SK-N-SH treated with all-trans-retinoic acid at 6 μM for 48 hours (cell line): ENCODE data around the gene C2orf78.

Source experiments
- ATAC-seq: fragments of 200-7000 bp; cut with Tn5 transposase; 3 replicates; pipeline ENCODE4 v1.9.1; 2020; ENCODE audit warnings: mild to moderate bottlenecking, moderate library complexity
- ARNTL ChIP-seq: fragments of 450-650 bp; formaldehyde crosslinking; IDR thresholded peaks from 2 replicates; pipeline ENCODE4 v1.5.0; 2020; ENCODE audit warnings: low read depth, mild to moderate bottlenecking, moderate library complexity, borderline replicate concordance
- BACH2 ChIP-seq: fragments of 250-450 bp; sonication (Bioruptor Pico); IDR thresholded peaks from 2 replicates; pipeline ENCODE4 v1.9.0; 2021; ENCODE audit warnings: mild to moderate bottlenecking, borderline replicate concordance
- CREB5 ChIP-seq: fragments of 250-450 bp; sonication (Bioruptor Pico); IDR thresholded peaks from 2 replicates; pipeline ENCODE4 v1.5.1; 2020; ENCODE audit warnings: low read depth, mild to moderate bottlenecking, moderate library complexity
- CSDC2 ChIP-seq: fragments of 250-450 bp; sonication (Bioruptor Pico); IDR thresholded peaks from 2 replicates; pipeline ENCODE4 v1.5.0; 2020; ENCODE audit warnings: mild to moderate bottlenecking, moderate library complexity
- CSRNP3 ChIP-seq: fragments of 250-450 bp; sonication (Bioruptor Pico); IDR thresholded peaks from 2 replicates; pipeline ENCODE4 v1.5.1; 2021; ENCODE audit warnings: mild to moderate bottlenecking, moderate library complexity
- ESRRG ChIP-seq: fragments of 250-450 bp; sonication (Bioruptor Pico); IDR thresholded peaks from 2 replicates; pipeline ENCODE4 v1.6.1; 2021; ENCODE audit warnings: mild to moderate bottlenecking
- GLIS3 ChIP-seq: fragments of 250-450 bp; sonication (Bioruptor Pico); IDR thresholded peaks from 2 replicates; pipeline ENCODE4 v1.5.0; 2020; ENCODE audit warnings: mild to moderate bottlenecking, moderate library complexity
- ISL1 ChIP-seq: fragments of 250-450 bp; sonication (Bioruptor Pico); IDR thresholded peaks from 2 replicates; pipeline ENCODE4 v2.1.2; 2022; ENCODE audit warnings: mild to moderate bottlenecking, moderate library complexity
- OSR1 ChIP-seq: fragments of 250-450 bp; sonication (Bioruptor Pico); IDR thresholded peaks from 2 replicates; pipeline ENCODE4 v1.8.0; 2022; ENCODE audit warnings: moderate library complexity, mild to moderate bottlenecking, inconsistent platforms
- PATZ1 ChIP-seq: fragments of 250-450 bp; sonication (Bioruptor Pico); IDR thresholded peaks from 2 replicates; pipeline ENCODE4 v1.8.0; 2020; ENCODE audit warnings: mild to moderate bottlenecking, moderate library complexity, borderline replicate concordance
- POU6F1 ChIP-seq: fragments of 250-450 bp; sonication (Bioruptor Pico); IDR thresholded peaks from 2 replicates; pipeline ENCODE4 v1.8.0; 2021; ENCODE audit warnings: low read depth, mild to moderate bottlenecking, moderate library complexity, borderline replicate concordance
- PPARA ChIP-seq: fragments of 250-450 bp; sonication (Bioruptor Pico); IDR thresholded peaks from 2 replicates; pipeline ENCODE4 v1.5.0; 2020; ENCODE audit warnings: mild to moderate bottlenecking, borderline replicate concordance
- RARB ChIP-seq: fragments of 250-450 bp; sonication (Bioruptor Pico); IDR thresholded peaks from 2 replicates; pipeline ENCODE4 v1.8.0; 2021; ENCODE audit warnings: mild to moderate bottlenecking, moderate library complexity
- SNAI2 ChIP-seq: fragments of 250-450 bp; sonication (Bioruptor Pico); IDR thresholded peaks from 2 replicates; pipeline ENCODE4 v1.5.0; 2020; ENCODE audit warnings: mild to moderate bottlenecking, moderate library complexity
- TCF4 ChIP-seq: fragments of 250-450 bp; sonication (Bioruptor Pico); IDR thresholded peaks from 2 replicates; pipeline ENCODE4 v1.8.0; 2021; ENCODE audit warnings: mild to moderate bottlenecking, moderate library complexity, borderline replicate concordance
- TSHZ2 ChIP-seq: fragments of 250-450 bp; sonication (Bioruptor Pico); IDR thresholded peaks from 2 replicates; pipeline ENCODE4 v1.5.0; 2020; ENCODE audit warnings: mild to moderate bottlenecking, moderate library complexity
- ZC3H10 ChIP-seq: fragments of 250-450 bp; sonication (Bioruptor Pico); IDR thresholded peaks from 2 replicates; pipeline ENCODE4 v1.5.1; 2021; ENCODE audit warnings: mild to moderate bottlenecking, moderate library complexity
- ZFP3 ChIP-seq: fragments of 250-450 bp; sonication (Bioruptor Pico); IDR thresholded peaks from 2 replicates; pipeline ENCODE4 v1.5.0; 2020; ENCODE audit warnings: mild to moderate bottlenecking, moderate library complexity
- ZFP30 ChIP-seq: fragments of 450-650 bp; formaldehyde crosslinking; IDR thresholded peaks from 2 replicates; pipeline ENCODE4 v1.5.0; 2022; ENCODE audit warnings: mild to moderate bottlenecking, moderate library complexity
- ZNF70 ChIP-seq: fragments of 450-650 bp; formaldehyde crosslinking; IDR thresholded peaks from 2 replicates; pipeline ENCODE4 v1.5.0; 2020; ENCODE audit warnings: mild to moderate bottlenecking, moderate library complexity
- ZNF8 ChIP-seq: fragments of 450-650 bp; formaldehyde crosslinking; IDR thresholded peaks from 2 replicates; pipeline ENCODE4 v1.5.0; 2020; ENCODE audit warnings: mild to moderate bottlenecking, moderate library complexity

The C2orf78 gene

GRCh38 chr2:73852020-73852419 lies 68.0 kb downstream of the C2orf78 start:
- ATAC-seq = peak; percentile 73
- no peak for TF ChIP-seq ZNF8 (CRISPR knock-in tag)
- no peak for TF ChIP-seq ZFP30
- no peak for TF ChIP-seq ARNTL
- no peak for TF ChIP-seq CSDC2
- no peak for TF ChIP-seq ZC3H10 (CRISPR knock-in tag)
- TF ChIP-seq ZFP3 = no peak

- TF ChIP-seq TCF4 (CRISPR knock-in tag) (no peak), ZC3H10 (CRISPR knock-in tag) (no peak), PPARA (CRISPR knock-in tag) (no peak), CSRNP3 (no peak), OSR1 (CRISPR knock-in tag) (no peak), ZFP30 (no peak), ARNTL (no peak), ISL1 (CRISPR knock-in tag) (no peak), ZNF70 (CRISPR knock-in tag) (no peak), ZNF8 (CRISPR knock-in tag) (no peak), RARB (CRISPR knock-in tag) (no peak), CSDC2 (no peak), CREB5 (CRISPR knock-in tag) (no peak), ESRRG (CRISPR knock-in tag) (no peak), POU6F1 (no peak), ZFP3 (no peak), BACH2 (no peak)
- no peak for ATAC-seq
Observed at GRCh38 chr2:73855526-73855925, 71.5 kb downstream of the C2orf78 start.

- no peak for ATAC-seq
- no peak for TF ChIP-seq CSDC2
- TF ChIP-seq TSHZ2 (CRISPR knock-in tag) = no peak
- no peak for TF ChIP-seq ISL1 (CRISPR knock-in tag)
- TF ChIP-seq GLIS3 (CRISPR knock-in tag) = no peak
- no peak for TF ChIP-seq ZNF70 (CRISPR knock-in tag)
- TF ChIP-seq CREB5 (CRISPR knock-in tag) = no peak
- TF ChIP-seq ZNF8 (CRISPR knock-in tag) = no peak
- no peak for TF ChIP-seq ARNTL
- TF ChIP-seq CSRNP3 = no peak
- no peak for TF ChIP-seq ZFP3
- no peak for TF ChIP-seq ZFP30
- TF ChIP-seq ESRRG (CRISPR knock-in tag) = no peak
- no peak for TF ChIP-seq ZC3H10 (CRISPR knock-in tag)
- TF ChIP-seq PATZ1 (CRISPR knock-in tag) = no peak
- no peak for TF ChIP-seq SNAI2
- TF ChIP-seq POU6F1 = no peak
- no peak for TF ChIP-seq OSR1 (CRISPR knock-in tag)
Observed at GRCh38 chr2:73856214-73856613, 72.2 kb downstream of the C2orf78 start.
